Sigmoid colon (tissue), 7 donors: ENCODE data around the gene GFOD2. TPM values are rescaled to one million over a fixed set of nuclear protein-coding genes. Genes with fewer than 3 reads are reported as not detected.

Experiments
- DNase-seq: peaks from one replicate; pipeline ENCODE4 v3.0.0-alpha.2; 2019
- H3K27ac ChIP-seq, 4 donors: fragments of 200-600 bp; sonication (generic); one replicate each; pipeline ENCODE4 v1.5.1; 2016 to 2019; ENCODE audit warnings: mild to moderate bottlenecking in 1 of 4
- H3K27me3 ChIP-seq, 3 donors: fragments of 200-600 bp; sonication (generic); one replicate each; pipeline ENCODE4 v1.5.1; 2019; ENCODE audit warnings: mild to moderate bottlenecking in 1 of 3
- H3K36me3 ChIP-seq, 4 donors: fragments of 200-600 bp; sonication (generic); one replicate each; pipeline ENCODE4 v1.5.1; 2016 to 2019
- H3K4me1 ChIP-seq, 4 donors: fragments of 200-600 bp; sonication (generic); one replicate each; pipeline ENCODE4 v1.5.1; 2017 to 2019
- H3K4me3 ChIP-seq, 4 donors: fragments of 200-600 bp; sonication (generic); one replicate each; pipeline ENCODE4 v1.5.1; 2017 to 2019; ENCODE audit warnings: mild to moderate bottlenecking in 2 of 4, moderate library complexity in 1 of 4
- H3K9me3 ChIP-seq, 4 donors: fragments of 200-600 bp in 3 of 4; sonication (generic) in 3 of 4; one replicate each; pipeline versions ENCODE4 v1.5.1 to v1.6.1; 2013 to 2019
- EP300 ChIP-seq, 4 donors: sonication (generic); formaldehyde crosslinking; IDR thresholded peaks; one replicate each; pipeline ENCODE4 v1.6.1; 2017; ENCODE audit warnings: antibody characterized with exemption in 4 of 4
- POLR2A ChIP-seq, 2 donors: fragments of 450-650 bp; IDR thresholded peaks; one replicate each; pipeline ENCODE4 v1.6.1; 2016; ENCODE audit warnings: antibody characterized with exemption in 2 of 2, mild to moderate bottlenecking in 2 of 2, moderate library complexity in 2 of 2
- POLR2AphosphoS5 ChIP-seq, 4 donors: sonication (generic); formaldehyde crosslinking; IDR thresholded peaks; one replicate each; pipeline ENCODE4 v1.6.1; 2017; ENCODE audit warnings: antibody characterized with exemption in 4 of 4
- WGBS, 2 donors: extraction: QIAGEN DNeasy Blood & Tissue Kit; methylation state at CpG; one replicate each; pipeline ENCODE4 v1.1.7; 2013; 5-methylcytosine and 5-hydroxymethylcytosine counted together
- intact Hi-C: fragments of 100-400 bp; cut with DNase I; formaldehyde crosslinking; loops from one replicate; pipeline ENCODE4 v1.15.1; 2023
- polyA plus RNA-seq, 3 donors: library from polyadenylated mRNA; stranded (reverse); fragments of 200-250 nt; gene quantifications; one replicate each; pipeline ENCODE4 v1.2.3, GENCODE V29; 2013
- total RNA-seq, 4 donors: library from RNA; depleted of rRNA; stranded (reverse); fragments of >200 nt; gene quantifications; one replicate each; pipeline ENCODE4 v1.1.0, GENCODE V29; 2016
- TF ChIP-seq, protein P1 (sequence below), 4 experiments: fragments of 450-650 bp in 3 of 4; fragments of 200-600 bp in 1 of 4; IDR thresholded peaks; one replicate each; pipeline ENCODE4 v1.5.1; 2016 to 2019; ENCODE audit warnings: antibody characterized with exemption in 4 of 4, mild to moderate bottlenecking in 3 of 4, moderate library complexity in 2 of 4
- donor health status: healthy with polysubstance abuse.
- donor health status: Bipolar disorder and iron deficiency.
- donor health status: healthy.

GFOD2 gene, protein sequence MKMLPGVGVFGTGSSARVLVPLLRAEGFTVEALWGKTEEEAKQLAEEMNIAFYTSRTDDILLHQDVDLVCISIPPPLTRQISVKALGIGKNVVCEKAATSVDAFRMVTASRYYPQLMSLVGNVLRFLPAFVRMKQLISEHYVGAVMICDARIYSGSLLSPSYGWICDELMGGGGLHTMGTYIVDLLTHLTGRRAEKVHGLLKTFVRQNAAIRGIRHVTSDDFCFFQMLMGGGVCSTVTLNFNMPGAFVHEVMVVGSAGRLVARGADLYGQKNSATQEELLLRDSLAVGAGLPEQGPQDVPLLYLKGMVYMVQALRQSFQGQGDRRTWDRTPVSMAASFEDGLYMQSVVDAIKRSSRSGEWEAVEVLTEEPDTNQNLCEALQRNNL
- total RNA-seq (10 to 100 TPM in 2 of 4 donors, 1 to 10 TPM in 2; 8.1 to 19.1 (median 11.1) TPM), polyA plus RNA-seq (10 to 100 TPM; 13.8 to 19.5 (median 15.5) TPM)

DNA sequence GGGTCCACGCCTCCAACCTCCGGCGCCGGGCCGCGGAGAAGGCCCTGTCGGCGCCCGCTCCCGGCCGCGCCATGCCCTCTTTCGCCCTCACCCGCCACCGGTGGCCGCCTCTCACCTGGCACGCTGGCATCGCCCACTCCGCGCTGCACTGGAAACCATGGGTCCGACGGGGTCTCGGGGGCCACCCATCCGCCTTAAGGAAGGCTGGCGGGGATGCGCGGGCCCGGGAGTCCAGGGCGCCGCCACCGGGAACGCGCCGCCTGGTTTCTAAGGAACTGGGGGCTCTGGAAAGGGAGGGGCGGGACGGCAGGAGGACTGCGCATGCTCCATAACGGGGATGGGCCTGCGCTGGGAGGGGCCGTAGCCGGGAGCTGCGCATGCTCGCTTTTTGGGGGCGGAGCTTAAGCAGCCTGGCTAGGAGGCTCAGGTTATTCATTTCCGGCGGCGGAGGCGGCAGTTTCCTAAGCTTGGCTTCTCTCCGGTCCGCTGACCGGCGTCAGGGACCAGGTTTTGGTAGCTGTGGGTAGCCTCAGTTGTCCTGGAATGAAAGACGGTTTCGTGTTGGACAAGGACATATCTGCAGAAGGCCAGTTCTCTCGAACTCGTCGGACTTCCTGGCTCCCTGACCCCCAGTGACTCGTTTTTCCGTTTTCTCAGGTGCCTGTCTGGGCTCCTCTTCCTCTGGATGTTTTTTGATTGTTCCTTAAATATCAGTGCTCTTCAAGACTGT, at the start of gene GFOD2:
Gene GFOD2 (minus strand): TSS at position 269 of the 730 bp plus-strand sequence. CDS start 33,601 bp downstream, outside the sequence.
- peaks cover 0 to 28% (median 22%) of the 10 kb centered on the region in 4 donors for H3K4me1 ChIP-seq
- no peaks in the 10 kb centered on the region for H3K9me3 ChIP-seq
- WGBS, 2 donors: 1% methylated on average over 59 of the region's 59 CpGs
- intact Hi-C loops: loop anchor here (2.0 kb wide), 1 partner anchor 46 kb away; no protein-coding TSS in a partner anchor
- TF ChIP-seq POLR2A (IDR thresholded peaks at IDR 0.05) (peak; percentile 76 to 84), POLR2AphosphoS5 (IDR thresholded peaks at IDR 0.05) (peak; percentile 89 to 94 (median 94)), EP300 (IDR thresholded peaks at IDR 0.05) (no peak)
- H3K36me3 ChIP-seq: peaks cover 0 to 10% (median 0%) of the 10 kb centered on the region in 4 donors
- peak within 1 kb of the TSS; percentile 80 to 89 (median 89) for H3K27ac ChIP-seq
- DNase-seq: peak; percentile 98
- no peaks in the 10 kb centered on the region for H3K27me3 ChIP-seq
- H3K4me3 ChIP-seq: peak within 1 kb of the TSS; percentile 70 to 92 (median 85)

DNA sequence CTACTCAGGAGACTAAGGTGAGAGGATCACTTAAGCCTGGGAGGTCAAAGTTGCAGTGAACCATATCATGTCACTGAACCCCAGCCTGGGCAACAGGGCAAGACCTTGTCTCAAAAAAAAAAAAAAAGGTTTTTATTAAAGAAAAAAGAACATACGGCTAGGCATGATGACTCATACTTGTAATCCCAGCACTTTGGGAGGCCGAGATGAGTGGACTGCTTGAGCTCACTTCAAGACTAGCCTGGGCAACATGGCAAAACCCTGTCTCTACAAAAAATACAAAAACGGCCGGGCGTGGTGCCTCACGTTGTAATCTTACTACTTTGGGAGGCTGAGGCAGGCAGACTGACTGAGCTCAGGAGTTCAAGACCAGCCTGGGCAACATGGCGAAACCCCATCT, 48.8 kb upstream of the GFOD2 start:
- intact Hi-C loops: no loop called here
- Histone ChIP-seq H3K9me3 (no peaks in the 10 kb centered on the region), H3K27ac (no peak overlapping the region), H3K36me3 (peaks cover 0 to 25% (median 1%) of the 10 kb centered on the region in 4 donors), H3K4me1 (peaks cover 0 to 5% (median 5%) of the 10 kb centered on the region in 4 donors), H3K4me3 (no peak overlapping the region), H3K27me3 (no peaks in the 10 kb centered on the region)
- TF ChIP-seq EP300 (IDR thresholded peaks at IDR 0.05): no peak
- no peak for TF ChIP-seq POLR2A (IDR thresholded peaks at IDR 0.05)
- TF ChIP-seq POLR2AphosphoS5 (IDR thresholded peaks at IDR 0.05): no peak
- TF ChIP-seq, protein P1, sequence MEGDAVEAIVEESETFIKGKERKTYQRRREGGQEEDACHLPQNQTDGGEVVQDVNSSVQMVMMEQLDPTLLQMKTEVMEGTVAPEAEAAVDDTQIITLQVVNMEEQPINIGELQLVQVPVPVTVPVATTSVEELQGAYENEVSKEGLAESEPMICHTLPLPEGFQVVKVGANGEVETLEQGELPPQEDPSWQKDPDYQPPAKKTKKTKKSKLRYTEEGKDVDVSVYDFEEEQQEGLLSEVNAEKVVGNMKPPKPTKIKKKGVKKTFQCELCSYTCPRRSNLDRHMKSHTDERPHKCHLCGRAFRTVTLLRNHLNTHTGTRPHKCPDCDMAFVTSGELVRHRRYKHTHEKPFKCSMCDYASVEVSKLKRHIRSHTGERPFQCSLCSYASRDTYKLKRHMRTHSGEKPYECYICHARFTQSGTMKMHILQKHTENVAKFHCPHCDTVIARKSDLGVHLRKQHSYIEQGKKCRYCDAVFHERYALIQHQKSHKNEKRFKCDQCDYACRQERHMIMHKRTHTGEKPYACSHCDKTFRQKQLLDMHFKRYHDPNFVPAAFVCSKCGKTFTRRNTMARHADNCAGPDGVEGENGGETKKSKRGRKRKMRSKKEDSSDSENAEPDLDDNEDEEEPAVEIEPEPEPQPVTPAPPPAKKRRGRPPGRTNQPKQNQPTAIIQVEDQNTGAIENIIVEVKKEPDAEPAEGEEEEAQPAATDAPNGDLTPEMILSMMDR (IDR thresholded peaks at IDR 0.05): no peak
- no peak for DNase-seq
- WGBS, 2 donors: 79 to 87% methylated on average over 7 of the region's 7 CpGs

DNA sequence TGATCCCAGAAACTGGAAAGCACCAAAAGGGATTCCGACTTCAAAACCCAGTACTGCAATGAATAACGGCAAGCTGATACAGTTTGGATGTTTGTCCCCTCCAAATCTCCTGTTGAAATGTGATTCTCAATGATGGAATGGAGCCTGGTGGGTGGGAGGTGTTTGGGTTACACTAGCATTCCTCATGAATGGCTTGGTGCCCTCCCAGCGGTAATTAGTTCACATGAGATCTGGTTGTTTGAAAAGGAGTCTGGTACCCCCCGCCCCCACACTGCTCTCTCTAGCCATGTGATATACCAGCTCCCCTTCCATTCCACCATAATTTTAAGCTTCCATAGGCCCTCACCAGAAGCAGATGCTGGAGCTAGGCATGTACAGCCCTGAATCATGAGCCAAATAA, 47.2 kb upstream of the GFOD2 start:
- no peak for DNase-seq
- H3K27ac ChIP-seq: no peak overlapping the region
- no peaks in the 10 kb centered on the region for H3K27me3 ChIP-seq
- TF ChIP-seq EP300 (IDR thresholded peaks at IDR 0.05): no peak
- TF ChIP-seq, protein P1 (IDR thresholded peaks at IDR 0.05): no peak
- TF ChIP-seq POLR2A (IDR thresholded peaks at IDR 0.05): no peak
- no peak for TF ChIP-seq POLR2AphosphoS5 (IDR thresholded peaks at IDR 0.05)
- 97 to 98% methylated on average over 4 of the region's 4 CpGs for WGBS, 2 donors
- peaks cover 0 to 25% (median 1%) of the 10 kb centered on the region in 4 donors for H3K36me3 ChIP-seq
- intact Hi-C loops: no loop called here
- H3K4me1 ChIP-seq: no peaks in the 10 kb centered on the region
- no peaks in the 10 kb centered on the region for H3K9me3 ChIP-seq
- H3K4me3 ChIP-seq: no peak overlapping the region

DNA sequence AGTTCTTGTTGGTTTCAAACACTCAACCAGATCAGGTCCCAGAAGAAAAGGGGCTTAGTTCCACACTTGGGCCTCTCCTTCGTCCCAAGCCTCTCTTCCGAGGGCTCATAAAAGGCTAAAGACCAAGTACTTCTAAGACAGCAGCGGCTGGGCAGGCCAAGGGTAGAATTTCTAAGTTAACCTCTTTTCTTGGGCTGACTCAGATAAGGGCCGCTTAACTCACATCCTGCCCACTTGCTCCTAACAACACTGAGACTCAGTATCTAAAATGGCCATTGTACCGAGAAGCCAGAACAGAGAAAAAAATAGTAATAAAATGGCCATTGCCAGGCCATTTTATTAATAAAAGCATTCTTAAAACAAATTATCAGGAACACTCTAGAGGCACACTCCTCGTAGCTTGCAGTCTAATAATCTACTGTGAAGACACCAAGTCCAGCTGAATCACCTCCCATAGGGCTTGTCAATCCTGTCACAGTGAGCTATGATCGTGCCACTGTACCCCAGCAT, 45.1 kb upstream of the GFOD2 start:
- intact Hi-C loops: no loop called here
- TF ChIP-seq POLR2A (IDR thresholded peaks at IDR 0.05) (no peak), EP300 (IDR thresholded peaks at IDR 0.05) (no peak), POLR2AphosphoS5 (IDR thresholded peaks at IDR 0.05) (no peak)
- TF ChIP-seq, protein P1 (IDR thresholded peaks at IDR 0.05): no peak
- Histone ChIP-seq H3K4me1 (no peaks in the 10 kb centered on the region), H3K4me3 (no peak overlapping the region), H3K27ac (no peak overlapping the region), H3K9me3 (no peaks in the 10 kb centered on the region), H3K36me3 (peaks cover 0 to 9% (median 0%) of the 10 kb centered on the region in 4 donors), H3K27me3 (no peaks in the 10 kb centered on the region)
- no peak for DNase-seq
- 96 to 97% methylated on average over 7 of the region's 7 CpGs for WGBS, 2 donors
